ENCODE measurements around the gene GPT2. TPM values are rescaled to one million over a fixed set of nuclear protein-coding genes. Genes with fewer than 3 reads are reported as not detected.

Gene GPT2
- total RNA-seq, 1 donor from 2014 or later = 21.6 TPM

DNA sequence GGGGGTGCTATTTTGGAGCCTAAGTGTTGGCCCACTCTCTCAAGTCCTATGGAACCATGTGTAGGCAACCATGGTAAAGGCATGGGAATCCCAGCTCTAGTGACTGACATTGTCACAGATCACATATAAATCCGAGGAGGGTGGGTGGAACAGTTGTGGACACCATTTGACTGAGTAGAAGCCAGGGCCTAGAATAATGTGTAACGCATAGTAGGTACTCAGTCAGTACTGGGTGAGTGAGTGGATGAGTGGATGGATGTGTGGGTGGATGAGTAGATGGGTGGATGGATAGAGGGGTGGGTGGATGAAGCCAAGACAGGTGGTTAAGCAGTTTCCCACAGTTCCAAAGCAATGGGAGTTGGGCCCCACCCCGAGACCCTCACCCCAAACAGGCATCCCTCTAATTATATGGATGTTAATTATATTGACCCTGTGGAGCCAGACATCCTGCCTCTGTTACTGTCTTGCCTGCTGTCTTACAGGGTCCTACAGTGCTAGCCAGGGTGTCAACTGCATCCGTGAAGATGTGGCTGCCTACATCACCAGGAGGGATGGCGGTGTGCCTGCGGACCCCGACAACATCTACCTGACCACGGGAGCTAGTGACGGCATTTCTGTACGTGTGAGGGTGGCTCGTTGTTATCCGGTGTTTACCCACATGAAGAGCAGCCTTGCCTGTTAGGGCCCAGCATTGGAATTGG is 22.3 kb downstream of the GPT2 start:
- H3K9me3 Mint-ChIP-seq = no peaks in the 10 kb centered on the region
- H3K4me1 Mint-ChIP-seq = peaks cover 9% of the 10 kb centered on the region
- H3K4me2 ChIP-seq = no peak overlapping the region
- TF ChIP-seq EZH2 (IDR thresholded peaks at IDR 0.05) (no peak), CTCF (IDR thresholded peaks at IDR 0.05) (no peak), EZH2phosphoT487 (IDR thresholded peaks at IDR 0.05) (no peak)
- no peak overlapping the region for H3K4me3 Mint-ChIP-seq
- DNase-seq (ENCODE audit: low spot score) = no peak
- peaks cover 8% of the 10 kb centered on the region for H4K20me1 ChIP-seq (ENCODE audit: low read depth)
- no peaks in the 10 kb centered on the region for H3K79me2 ChIP-seq (ENCODE audit: low read depth)
- H3K9me3 ChIP-seq (ENCODE audit: low read depth) = no peaks in the 10 kb centered on the region
- H3K36me3 ChIP-seq = no peaks in the 10 kb centered on the region
- H3K9ac ChIP-seq = no peak overlapping the region
- H3F3A ChIP-seq (ENCODE audit: low read depth) = peaks cover 14% of the 10 kb centered on the region
- peaks cover 29% of the 10 kb centered on the region for H3K36me3 Mint-ChIP-seq
- H3K4me3 ChIP-seq = no peak overlapping the region
- no peak overlapping the region for H2AFZ ChIP-seq (replicated peaks)
- H3K4me1 ChIP-seq = no peaks in the 10 kb centered on the region
- no peak overlapping the region for H3K27ac ChIP-seq
- H3K27ac Mint-ChIP-seq = no peak overlapping the region
- peaks cover 4% of the 10 kb centered on the region for H3K27me3 Mint-ChIP-seq (ENCODE audit: insufficient read depth, low read depth)
- no peaks in the 10 kb centered on the region for H3K27me3 ChIP-seq

DNA sequence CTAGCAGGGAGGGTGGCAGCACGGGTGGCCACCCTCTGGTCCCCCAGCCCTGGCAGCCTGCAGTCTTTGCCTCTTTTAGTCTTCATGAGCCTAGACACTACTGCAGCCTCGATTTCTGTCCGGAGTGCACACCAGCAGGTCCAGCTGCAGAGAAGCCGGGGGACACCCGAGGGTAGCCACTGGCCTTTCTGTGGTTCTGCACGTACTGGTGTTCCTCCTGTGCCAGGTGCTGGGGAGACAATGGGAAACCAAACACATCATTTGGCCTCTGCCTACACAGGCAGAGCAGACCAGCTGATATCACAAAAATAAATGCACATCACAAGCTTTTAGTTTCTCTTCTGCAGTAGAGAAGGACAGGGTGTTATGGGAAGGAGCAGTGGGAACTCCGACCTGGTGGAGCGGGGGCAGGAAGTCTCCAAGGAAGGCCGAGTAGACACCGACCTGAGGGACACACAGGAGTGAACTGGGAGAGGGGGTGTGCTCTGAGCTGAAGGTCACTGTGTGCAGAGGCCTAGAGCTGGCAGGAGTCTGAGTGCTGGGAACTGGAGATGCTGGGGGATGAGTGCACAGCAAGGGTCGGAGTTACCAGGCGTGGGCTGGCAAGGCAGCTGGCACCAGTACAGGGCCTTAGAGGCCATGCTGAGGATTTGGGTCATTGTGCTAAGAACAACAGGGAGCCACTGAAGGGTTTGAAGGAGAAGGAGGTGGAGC is 23.1 kb downstream of the GPT2 start:
- H3K4me3 ChIP-seq = no peak overlapping the region
- no peaks in the 10 kb centered on the region for H3K27me3 ChIP-seq
- Mint-ChIP-seq H3K9me3 (no peaks in the 10 kb centered on the region), H3K4me1 (peaks cover 9% of the 10 kb centered on the region), H3K4me3 (no peak overlapping the region), H3K27me3 (ENCODE audit: insufficient read depth, low read depth) (peaks cover 4% of the 10 kb centered on the region), H3K27ac (peak overlapping the region; percentile 18), H3K36me3 (peaks cover 29% of the 10 kb centered on the region)
- no peak overlapping the region for H3K27ac ChIP-seq
- H3K79me2 ChIP-seq (ENCODE audit: low read depth) = no peaks in the 10 kb centered on the region
- DNase-seq (ENCODE audit: low spot score) = no peak
- H3K4me2 ChIP-seq = no peak overlapping the region
- no peak for TF ChIP-seq EZH2 (IDR thresholded peaks at IDR 0.05)
- TF ChIP-seq CTCF (IDR thresholded peaks at IDR 0.05) = no peak
- no peak for TF ChIP-seq EZH2phosphoT487 (IDR thresholded peaks at IDR 0.05)
- H3K9ac ChIP-seq = no peak overlapping the region
- peaks cover 8% of the 10 kb centered on the region for H4K20me1 ChIP-seq (ENCODE audit: low read depth)
- H3K9me3 ChIP-seq (ENCODE audit: low read depth) = no peaks in the 10 kb centered on the region
- peaks cover 14% of the 10 kb centered on the region for H3F3A ChIP-seq (ENCODE audit: low read depth)
- H3K4me1 ChIP-seq = no peaks in the 10 kb centered on the region
- no peaks in the 10 kb centered on the region for H3K36me3 ChIP-seq
- no peak overlapping the region for H2AFZ ChIP-seq (replicated peaks)

GRCh38 chr16:46908540-46909372 is 24.6 kb downstream of the GPT2 start:
- H3K4me3 Mint-ChIP-seq = no peak overlapping the region
- H3K27ac ChIP-seq = no peak overlapping the region

More at GRCh38 chr16:46908540-46909372, 24.6 kb downstream of the GPT2 start:
- peaks cover 8% of the 10 kb centered on the region for H4K20me1 ChIP-seq (ENCODE audit: low read depth)
- H3K4me1 ChIP-seq = no peaks in the 10 kb centered on the region
- H3K27me3 ChIP-seq = no peaks in the 10 kb centered on the region
- no peak overlapping the region for H3K4me2 ChIP-seq
- Mint-ChIP-seq H3K27me3 (ENCODE audit: insufficient read depth, low read depth) (peaks cover 3% of the 10 kb centered on the region), H3K9me3 (no peaks in the 10 kb centered on the region), H3K27ac (no peak overlapping the region), H3K4me1 (peaks cover 9% of the 10 kb centered on the region), H3K36me3 (peaks cover 27% of the 10 kb centered on the region)
- TF ChIP-seq EZH2phosphoT487 (IDR thresholded peaks at IDR 0.05) (no peak), EZH2 (IDR thresholded peaks at IDR 0.05) (no peak), CTCF (IDR thresholded peaks at IDR 0.05) (peak; percentile 89)
- H3K36me3 ChIP-seq = no peaks in the 10 kb centered on the region
- no peak overlapping the region for H3K9ac ChIP-seq
- no peak overlapping the region for H2AFZ ChIP-seq (replicated peaks)
- H3F3A ChIP-seq (ENCODE audit: low read depth) = peaks cover 14% of the 10 kb centered on the region
- DNase-seq (ENCODE audit: low spot score) = peak; percentile 90
- H3K9me3 ChIP-seq (ENCODE audit: low read depth) = no peaks in the 10 kb centered on the region
- H3K4me3 ChIP-seq = no peak overlapping the region
- H3K79me2 ChIP-seq (ENCODE audit: low read depth) = no peaks in the 10 kb centered on the region

Measured in neural progenitor cell (in vitro differentiated cells).